Mucosa of stomach (tissue), 1 donor: Measurements from ENCODE around the gene KCNJ6.
"Not testable (repeated sequence)": the region's sequence is repeated elsewhere in the genome, so short reads cannot be mapped to it uniquely, and the experiment has no call there.

Experiments
- H3K27me3 ChIP-seq: one replicate; pipeline ENCODE4 v1.7.0; 2013; ENCODE audit warnings: mild to moderate bottlenecking, low read length; ENCODE audit not compliant: control insufficient read depth, insufficient read depth
- H3K36me3 ChIP-seq: one replicate; pipeline ENCODE4 v1.7.0; 2013; ENCODE audit warnings: low read length; ENCODE audit not compliant: control insufficient read depth, insufficient read depth
- H3K4me1 ChIP-seq: one replicate; pipeline ENCODE4 v1.7.0; 2013; ENCODE audit warnings: mild to moderate bottlenecking, low read length; ENCODE audit not compliant: control insufficient read depth, insufficient read depth
- H3K4me3 ChIP-seq: one replicate; pipeline ENCODE4 v1.7.0; 2013; ENCODE audit warnings: low read length
- H3K9ac ChIP-seq: one replicate; pipeline ENCODE4 v1.7.0; 2013; ENCODE audit warnings: mild to moderate bottlenecking, low read length, moderate library complexity
- H3K9me3 ChIP-seq: one replicate; pipeline ENCODE4 v1.7.0; 2013; ENCODE audit warnings: mild to moderate bottlenecking, low read length, moderate library complexity; ENCODE audit not compliant: control insufficient read depth
- donor health status: Pancreatic carcinoma.

KCNJ6 gene

GRCh38 chr21:37656899-37657298 is 259.4 kb downstream of the KCNJ6 start:
- no peak overlapping the region for H3K4me3 ChIP-seq
- no peaks in the 10 kb centered on the region for H3K9me3 ChIP-seq
- H3K9ac ChIP-seq, result no peak overlapping the region
- no peaks in the 10 kb centered on the region for H3K27me3 ChIP-seq
- H3K4me1 ChIP-seq, result peaks cover 23% of the 10 kb centered on the region
- no peaks in the 10 kb centered on the region for H3K36me3 ChIP-seq

DNA sequence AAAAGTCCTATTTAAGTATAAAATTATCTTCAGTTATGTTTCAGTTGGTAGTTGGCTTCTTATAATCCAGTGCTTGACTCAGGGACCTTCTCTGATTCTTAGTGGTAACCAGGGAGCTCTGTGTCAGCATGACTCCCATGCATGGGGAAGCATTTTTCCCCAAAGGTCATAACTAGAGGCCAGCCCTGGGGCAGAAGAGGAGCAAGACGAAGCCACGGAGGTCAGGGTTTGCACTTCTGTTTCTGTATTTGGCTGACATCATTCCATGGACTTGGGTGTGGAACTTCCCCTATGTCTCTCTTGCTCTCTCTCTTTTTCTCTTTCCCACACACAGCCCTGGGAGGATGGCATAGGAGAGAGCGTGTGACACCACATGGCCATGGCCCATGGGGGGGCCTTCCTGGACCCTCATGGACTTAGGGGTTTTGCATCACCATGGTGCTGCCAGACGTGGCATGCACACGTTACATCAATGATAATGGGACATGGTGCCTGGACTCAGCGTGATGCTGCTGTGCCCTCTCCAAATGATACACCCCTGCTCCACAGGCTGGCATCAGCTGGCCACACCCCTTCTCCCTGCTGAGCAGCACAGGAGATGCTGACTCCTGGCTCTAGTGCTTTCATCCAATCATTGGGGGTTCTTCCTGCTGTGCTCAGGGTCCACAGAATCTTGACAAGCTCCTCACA is 260.5 kb downstream of the KCNJ6 start:
- no peak overlapping the region for H3K9ac ChIP-seq
- H3K9me3 ChIP-seq, result no peaks in the 10 kb centered on the region
- H3K36me3 ChIP-seq, result no peaks in the 10 kb centered on the region
- no peaks in the 10 kb centered on the region for H3K27me3 ChIP-seq
- H3K4me3 ChIP-seq, result no peak overlapping the region
- peaks cover 23% of the 10 kb centered on the region for H3K4me1 ChIP-seq

DNA sequence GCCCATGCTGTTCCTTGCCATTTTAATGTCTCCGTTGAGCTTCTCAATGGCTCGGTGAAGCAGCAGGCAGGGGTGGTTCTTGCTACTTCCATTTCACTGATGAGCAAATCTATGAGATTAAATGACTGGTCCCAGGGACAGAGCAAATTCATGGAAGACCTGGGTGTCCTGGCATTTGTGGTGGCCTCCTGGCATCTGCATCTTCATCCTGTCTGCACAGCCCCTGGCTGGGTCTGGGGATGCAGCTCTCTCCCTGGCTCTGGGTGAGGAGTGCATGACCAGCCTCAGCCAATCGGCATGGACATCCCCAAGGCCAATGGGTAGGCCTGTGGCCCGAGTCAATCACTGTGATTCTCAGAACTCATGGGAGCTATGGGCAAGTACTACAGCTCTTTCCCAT is 261.7 kb downstream of the KCNJ6 start:
- no peak overlapping the region for H3K9ac ChIP-seq
- H3K36me3 ChIP-seq, result no peaks in the 10 kb centered on the region
- no peaks in the 10 kb centered on the region for H3K27me3 ChIP-seq
- H3K9me3 ChIP-seq, result no peaks in the 10 kb centered on the region
- no peak overlapping the region for H3K4me3 ChIP-seq
- peaks cover 18% of the 10 kb centered on the region for H3K4me1 ChIP-seq

DNA sequence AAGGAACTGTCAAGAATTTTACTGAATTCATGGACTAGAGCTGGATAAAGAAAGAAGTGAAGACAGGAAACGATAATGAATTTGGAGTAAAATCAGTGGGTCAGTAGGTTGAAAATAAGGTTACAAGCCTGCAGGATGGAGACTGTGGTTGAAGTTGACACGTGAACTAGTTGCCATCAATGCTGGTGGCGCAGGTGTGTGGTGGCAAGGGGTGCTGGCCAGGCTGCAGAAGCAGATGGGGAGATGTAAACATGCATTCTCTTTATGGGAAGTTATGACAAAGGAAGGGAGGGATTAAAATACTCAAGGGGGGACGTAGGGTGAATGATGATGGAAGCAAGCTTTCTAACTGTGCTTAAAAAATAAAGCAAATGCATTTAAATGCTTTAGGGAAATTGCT is 263.1 kb downstream of the KCNJ6 start:
- Histone ChIP-seq H3K4me3 (no peak overlapping the region), H3K9me3 (no peaks in the 10 kb centered on the region), H3K4me1 (peaks cover 4% of the 10 kb centered on the region), H3K9ac (no peak overlapping the region), H3K27me3 (no peaks in the 10 kb centered on the region), H3K36me3 (no peaks in the 10 kb centered on the region)

GRCh38 chr21:37647781-37648180 is 268.5 kb downstream of the KCNJ6 start:
- Histone ChIP-seq H3K4me3 (no peak overlapping the region), H3K9me3 (no peaks in the 10 kb centered on the region), H3K27me3 (no peaks in the 10 kb centered on the region), H3K36me3 (no peaks in the 10 kb centered on the region), H3K9ac (no peak overlapping the region), H3K4me1 (no peaks in the 10 kb centered on the region)

GRCh38 chr21:37646761-37647160 is 269.5 kb downstream of the KCNJ6 start:
- not testable (repeated sequence) for H3K4me3 ChIP-seq, H3K4me1 ChIP-seq, H3K27me3 ChIP-seq, H3K9me3 ChIP-seq, H3K9ac ChIP-seq, H3K36me3 ChIP-seq

GRCh38 chr21:37645848-37646247 is 270.4 kb downstream of the KCNJ6 start:
- H3K36me3 ChIP-seq, result no peaks in the 10 kb centered on the region
- H3K27me3 ChIP-seq, result no peaks in the 10 kb centered on the region
- no peaks in the 10 kb centered on the region for H3K4me1 ChIP-seq
- no peak overlapping the region for H3K9ac ChIP-seq
- H3K4me3 ChIP-seq, result no peak overlapping the region
- no peaks in the 10 kb centered on the region for H3K9me3 ChIP-seq

DNA sequence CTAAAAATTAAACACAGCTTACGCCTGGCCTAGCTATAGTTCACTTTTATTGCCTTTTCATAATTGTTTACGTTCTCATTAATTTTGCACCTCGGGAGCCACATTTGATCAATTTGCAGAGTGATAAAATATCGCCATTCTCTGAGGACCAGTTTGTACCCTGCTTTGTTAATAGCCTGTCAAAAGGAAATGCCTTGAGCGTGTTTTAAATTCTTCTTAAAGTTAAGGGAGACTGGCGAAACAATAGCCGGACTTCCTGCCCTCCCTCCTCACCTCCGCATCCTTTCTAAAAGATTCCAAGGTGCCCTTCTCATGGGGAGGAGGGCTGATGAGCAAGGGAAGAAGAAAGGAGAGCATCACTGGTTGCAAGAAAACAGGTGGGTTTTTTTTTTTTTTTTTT is 271.6 kb downstream of the KCNJ6 start:
- Histone ChIP-seq H3K36me3 (no peaks in the 10 kb centered on the region), H3K27me3 (no peaks in the 10 kb centered on the region), H3K4me3 (no peak overlapping the region), H3K4me1 (no peaks in the 10 kb centered on the region), H3K9me3 (no peaks in the 10 kb centered on the region), H3K9ac (no peak overlapping the region)

GRCh38 chr21:37643862-37644261 is 272.4 kb downstream of the KCNJ6 start:
- H3K27me3 ChIP-seq, H3K9ac ChIP-seq, H3K4me3 ChIP-seq, H3K9me3 ChIP-seq, H3K36me3 ChIP-seq, H3K4me1 ChIP-seq: not testable (repeated sequence)

GRCh38 chr21:37642493-37642892 is 273.8 kb downstream of the KCNJ6 start:
- Histone ChIP-seq H3K27me3 (no peaks in the 10 kb centered on the region), H3K9ac (no peak overlapping the region), H3K9me3 (no peaks in the 10 kb centered on the region), H3K36me3 (no peaks in the 10 kb centered on the region), H3K4me3 (no peak overlapping the region), H3K4me1 (no peaks in the 10 kb centered on the region)

DNA sequence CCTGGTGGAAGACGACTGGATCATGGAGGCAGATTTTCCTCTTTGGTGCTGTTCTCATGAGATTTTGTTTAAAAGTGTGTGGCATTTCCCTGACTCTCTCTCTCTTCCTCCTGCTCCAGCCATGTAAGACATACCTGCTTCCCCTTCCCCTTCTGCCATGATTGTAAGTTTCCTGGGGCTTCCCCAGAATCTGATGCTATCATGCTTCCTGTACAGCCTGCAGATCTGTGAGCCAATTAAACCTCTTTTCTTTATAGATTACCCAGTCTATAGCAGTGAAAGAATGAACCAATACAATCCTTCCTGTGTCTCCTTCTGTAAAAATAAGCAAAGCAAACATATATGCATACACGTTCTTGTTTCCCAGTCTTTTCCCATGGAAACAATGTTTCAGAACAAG is 276.5 kb downstream of the KCNJ6 start:
- H3K9me3 ChIP-seq, result no peaks in the 10 kb centered on the region
- no peak overlapping the region for H3K9ac ChIP-seq
- no peaks in the 10 kb centered on the region for H3K27me3 ChIP-seq
- no peaks in the 10 kb centered on the region for H3K4me1 ChIP-seq
- H3K36me3 ChIP-seq, result no peaks in the 10 kb centered on the region
- H3K4me3 ChIP-seq, result no peak overlapping the region

DNA sequence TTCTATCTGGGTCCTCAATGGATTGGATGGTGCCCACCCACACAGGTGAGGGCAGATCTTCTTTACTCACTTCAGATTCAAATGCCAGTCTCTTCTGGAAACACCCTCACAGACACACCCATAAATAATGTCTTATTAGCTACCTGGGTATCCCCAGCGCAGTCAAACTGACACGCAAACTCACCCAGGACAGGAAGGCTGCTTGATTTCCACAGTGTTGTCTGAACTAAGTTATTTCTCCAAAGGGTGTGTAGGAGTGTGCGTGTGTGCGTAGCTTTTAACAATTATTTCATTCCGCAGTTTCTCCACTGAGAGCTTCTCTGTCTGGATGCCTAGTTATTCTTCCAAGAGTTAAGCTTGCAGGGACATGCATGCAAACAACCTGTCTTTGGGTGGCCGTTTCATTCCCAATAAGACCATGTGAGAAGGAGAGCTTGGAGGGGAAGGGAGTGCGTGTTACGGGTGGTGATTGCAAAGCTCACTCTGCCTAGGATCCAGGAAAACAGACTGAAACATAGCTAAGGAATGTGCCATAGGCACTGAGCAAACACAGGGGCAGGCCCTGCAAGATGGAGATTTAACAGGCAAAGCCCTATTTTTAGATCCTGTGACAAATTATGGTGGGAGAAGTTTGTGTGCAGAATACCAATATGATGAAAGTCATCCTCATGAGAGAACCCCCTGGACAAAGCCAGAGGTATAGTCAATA is 280.0 kb downstream of the KCNJ6 start:
- Histone ChIP-seq H3K9me3 (no peaks in the 10 kb centered on the region), H3K4me3 (no peak overlapping the region), H3K27me3 (no peaks in the 10 kb centered on the region), H3K4me1 (no peaks in the 10 kb centered on the region), H3K36me3 (no peaks in the 10 kb centered on the region), H3K9ac (no peak overlapping the region)
